ENCODE results near the gene RDX. TPM values are rescaled to one million over a fixed set of nuclear protein-coding genes. Genes with fewer than 3 reads are reported as not detected.
A peak's percentile ranks its signal among the peaks of the same experiment; 100 is the strongest.

Gene RDX
- total and polyA plus RNA-seq, 8 donors: 109 to 152 (median 133) TPM

- intact Hi-C loops (cut with DNase I): no loop called here
Observed at GRCh38 chr11:110318638-110319404, 22.4 kb upstream of the RDX start.

DNA sequence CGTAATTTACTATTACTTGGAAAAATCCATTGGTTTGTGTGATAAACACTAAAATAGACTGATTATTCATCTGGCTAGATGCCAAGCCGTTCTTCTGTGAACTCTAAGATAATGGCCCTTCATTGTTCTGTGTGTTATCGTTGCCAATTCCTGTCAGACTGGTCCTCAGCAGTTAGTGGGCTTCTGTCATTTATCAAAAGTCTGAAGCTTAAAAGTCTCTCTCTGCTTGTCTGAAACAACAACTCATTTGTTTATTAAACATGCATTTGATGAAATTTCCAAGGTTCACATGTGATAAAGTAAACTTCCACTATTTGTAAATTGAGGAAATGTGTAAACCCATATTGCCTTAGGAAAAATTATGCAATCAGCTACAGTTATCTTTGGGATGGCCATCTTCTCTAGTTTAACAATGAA, 21.1 kb upstream of the RDX start:
- TF ChIP-seq, protein P1, sequence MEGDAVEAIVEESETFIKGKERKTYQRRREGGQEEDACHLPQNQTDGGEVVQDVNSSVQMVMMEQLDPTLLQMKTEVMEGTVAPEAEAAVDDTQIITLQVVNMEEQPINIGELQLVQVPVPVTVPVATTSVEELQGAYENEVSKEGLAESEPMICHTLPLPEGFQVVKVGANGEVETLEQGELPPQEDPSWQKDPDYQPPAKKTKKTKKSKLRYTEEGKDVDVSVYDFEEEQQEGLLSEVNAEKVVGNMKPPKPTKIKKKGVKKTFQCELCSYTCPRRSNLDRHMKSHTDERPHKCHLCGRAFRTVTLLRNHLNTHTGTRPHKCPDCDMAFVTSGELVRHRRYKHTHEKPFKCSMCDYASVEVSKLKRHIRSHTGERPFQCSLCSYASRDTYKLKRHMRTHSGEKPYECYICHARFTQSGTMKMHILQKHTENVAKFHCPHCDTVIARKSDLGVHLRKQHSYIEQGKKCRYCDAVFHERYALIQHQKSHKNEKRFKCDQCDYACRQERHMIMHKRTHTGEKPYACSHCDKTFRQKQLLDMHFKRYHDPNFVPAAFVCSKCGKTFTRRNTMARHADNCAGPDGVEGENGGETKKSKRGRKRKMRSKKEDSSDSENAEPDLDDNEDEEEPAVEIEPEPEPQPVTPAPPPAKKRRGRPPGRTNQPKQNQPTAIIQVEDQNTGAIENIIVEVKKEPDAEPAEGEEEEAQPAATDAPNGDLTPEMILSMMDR (IDR thresholded peaks at IDR 0.05): no peak
- Histone ChIP-seq H3K27me3 (no peaks in the 10 kb centered on the region), H3K36me3 (no peaks in the 10 kb centered on the region), H3K4me3 (no peak overlapping the region), H3K4me1 (peaks cover 0 to 4% of the 10 kb centered on the region in 2 donors), H3K9me3 (no peaks in the 10 kb centered on the region), H3K27ac (no peak overlapping the region)
- intact Hi-C loops (cut with DNase I): no loop called here
- ATAC-seq: no peak
- no peak for DNase-seq

More at GRCh38 chr11:110318638-110319404, 22.4 kb upstream of the RDX start:
- no peak overlapping the region for H3K4me3 ChIP-seq
- no peak for DNase-seq
- H3K36me3 ChIP-seq: no peaks in the 10 kb centered on the region
- TF ChIP-seq, protein P1 (IDR thresholded peaks at IDR 0.05): no peak
- ATAC-seq: no peak
- no peaks in the 10 kb centered on the region for H3K27me3 ChIP-seq
- peaks cover 0 to 4% of the 10 kb centered on the region in 2 donors for H3K4me1 ChIP-seq
- no peaks in the 10 kb centered on the region for H3K9me3 ChIP-seq
- H3K27ac ChIP-seq: no peak overlapping the region

DNA sequence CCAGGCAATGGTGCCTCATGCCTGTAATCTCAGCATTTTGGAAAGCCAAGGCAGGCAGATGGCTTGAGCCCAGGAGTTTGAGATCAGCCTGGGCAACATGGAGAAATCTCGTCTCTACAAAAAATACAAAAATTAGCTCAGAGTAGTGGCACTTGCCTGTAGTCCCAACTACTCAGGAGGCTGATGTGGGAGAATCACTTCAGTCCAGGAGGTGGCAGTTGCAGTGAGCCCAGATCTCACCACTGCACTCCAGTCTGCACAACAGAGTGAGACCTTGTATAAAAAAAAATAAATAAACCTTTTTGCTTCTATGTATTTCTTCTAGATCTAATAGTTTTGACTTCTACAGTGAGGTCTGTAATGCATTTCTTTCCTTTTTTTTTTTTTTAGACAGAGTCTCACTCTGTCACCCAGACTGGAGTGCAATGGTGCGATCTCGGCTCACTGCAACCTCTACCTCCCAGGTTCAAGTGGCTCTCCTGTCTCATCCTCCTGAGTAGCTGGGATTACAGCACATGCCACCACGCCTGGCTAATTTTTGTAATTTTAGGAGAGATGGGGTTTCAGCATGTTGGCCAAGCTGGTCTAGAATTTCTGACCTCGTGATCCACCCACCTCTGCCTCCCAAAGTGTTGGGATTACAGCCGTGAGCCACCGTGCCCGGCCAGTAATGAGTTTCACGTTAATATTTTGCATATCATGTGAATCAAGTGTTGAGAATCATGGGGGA, 18.1 kb upstream of the RDX start:
- TF ChIP-seq, protein P1 (IDR thresholded peaks at IDR 0.05): no peak
- Histone ChIP-seq H3K9me3 (no peaks in the 10 kb centered on the region), H3K27ac (no peak overlapping the region), H3K36me3 (no peaks in the 10 kb centered on the region), H3K4me1 (peaks cover 0 to 10% of the 10 kb centered on the region in 2 donors), H3K4me3 (no peak overlapping the region), H3K27me3 (no peaks in the 10 kb centered on the region)
- ATAC-seq (no peak), DNase-seq (peak in 1 of 4 donors; percentile 21)
- intact Hi-C loops (cut with DNase I): no loop called here

DNA sequence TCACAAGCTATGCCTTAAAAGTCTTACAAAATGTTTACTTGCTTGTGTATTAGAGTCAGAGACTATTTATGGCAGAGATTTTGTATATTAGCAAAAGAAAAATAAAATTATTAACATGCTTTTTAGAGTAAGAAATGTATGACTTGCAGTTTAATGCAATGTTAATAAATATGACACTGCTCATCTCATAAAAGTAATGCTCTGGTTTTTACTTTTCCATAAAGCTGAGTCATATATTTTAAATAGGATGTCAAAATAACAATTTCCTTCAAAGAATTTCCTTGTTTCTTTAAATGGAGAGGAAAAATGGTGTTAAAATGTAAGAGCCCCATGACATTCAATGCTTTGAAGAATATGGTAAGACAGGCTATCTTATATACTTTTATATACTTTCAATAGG, 16.3 kb upstream of the RDX start:
- DNase-seq (no peak), ATAC-seq (no peak)
- TF ChIP-seq, protein P1 (IDR thresholded peaks at IDR 0.05): no peak
- Histone ChIP-seq H3K27ac (no peak overlapping the region), H3K4me1 (peaks cover 0 to 6% of the 10 kb centered on the region in 2 donors), H3K36me3 (no peaks in the 10 kb centered on the region), H3K4me3 (no peak overlapping the region), H3K27me3 (no peaks in the 10 kb centered on the region), H3K9me3 (no peaks in the 10 kb centered on the region)
- intact Hi-C loops (cut with DNase I): no loop called here

Data from left lung (tissue), 10 donors.